Heart left ventricle (tissue), 16 donors: ENCODE measurements around the gene KRT17. TPM values are rescaled to one million over a fixed set of nuclear protein-coding genes. Genes with fewer than 3 reads are reported as not detected.
"Not testable (repeated sequence)": the region's sequence is repeated elsewhere in the genome, so short reads cannot be mapped to it uniquely, and the experiment has no call there.

Source experiments
- ATAC-seq, 4 donors: fragments of 200-7000 bp; cut with Tn5 transposase; one replicate each; pipeline ENCODE4 v1.9.1; 2020 to 2022; ENCODE audit warnings: moderate library complexity in 4 of 4, mild to moderate bottlenecking in 3 of 4, moderate number of reproducible peaks in 1 of 4
- DNase-seq, 5 donors: peaks; one replicate each; pipeline ENCODE4 v3.0.0-alpha.2; 2020
- H3K27ac ChIP-seq, 12 donors: fragments of 200-600 bp; sonication (generic) in 4 of 12; one replicate each; pipeline versions ENCODE4 v1.5.0 to v1.8.0; 2016 to 2022; ENCODE audit warnings: mild to moderate bottlenecking in 2 of 12
- H3K27me3 ChIP-seq, 9 donors: fragments of 200-600 bp; sonication (generic) in 2 of 9; one replicate each; pipeline versions ENCODE4 v1.5.1 to v1.8.0; 2016 to 2022; ENCODE audit warnings: mild to moderate bottlenecking in 3 of 9
- H3K36me3 ChIP-seq, 9 donors: fragments of 200-600 bp; sonication (generic) in 2 of 9; one replicate each; pipeline versions ENCODE4 v1.5.0 to v1.8.0; 2018 to 2022; ENCODE audit warnings: mild to moderate bottlenecking in 2 of 9
- H3K4me1 ChIP-seq, 12 donors: fragments of 200-600 bp; sonication (generic) in 4 of 12; one replicate each; pipeline versions ENCODE4 v1.5.0 to v1.8.0; 2016 to 2022; ENCODE audit warnings: mild to moderate bottlenecking in 3 of 12
- H3K4me3 ChIP-seq, 12 donors: fragments of 200-600 bp; sonication (generic) in 4 of 12; one replicate each; pipeline versions ENCODE4 v1.5.0 to v1.8.0; 2017 to 2022; ENCODE audit warnings: mild to moderate bottlenecking in 9 of 12, moderate library complexity in 4 of 12
- H3K9me3 ChIP-seq, 12 donors: fragments of 200-600 bp; sonication (generic) in 4 of 12; one replicate each; pipeline versions ENCODE4 v1.5.0 to v1.8.0; 2016 to 2022; ENCODE audit warnings: mild to moderate bottlenecking in 1 of 12
- CTCF ChIP-seq, 12 donors: fragments of 200-600 bp; sonication (generic) in 4 of 12; IDR thresholded peaks; one replicate each; pipeline versions ENCODE4 v1.5.0 to v1.8.0; 2018 to 2022; ENCODE audit warnings: antibody characterized with exemption in 12 of 12, mild to moderate bottlenecking in 5 of 12
- POLR2A ChIP-seq, 2 donors: fragments of 450-650 bp; IDR thresholded peaks; one replicate each; pipeline ENCODE4 v1.6.1; 2017; ENCODE audit warnings: antibody characterized with exemption in 2 of 2, mild to moderate bottlenecking in 2 of 2, moderate library complexity in 2 of 2
- WGBS, 4 donors: extraction: QIAGEN DNeasy Blood & Tissue Kit in 2 of 4; methylation state at CpG; one replicate each; pipeline versions ENCODE4 v1.1.5 to v1.1.7; 2013 to 2018; 5-methylcytosine and 5-hydroxymethylcytosine counted together
- intact Hi-C, 10 donors: fragments of 100-400 bp; cut with DNase I; formaldehyde crosslinking; loops; one replicate each; pipeline versions ENCODE4 v1.11.1 to v1.14.2; 2022
- polyA plus RNA-seq, 2 donors: library from polyadenylated mRNA; stranded (reverse); fragments of 200-250 nt; gene quantifications; one replicate each; pipeline ENCODE4 v1.2.3, GENCODE V29; 2013
- total RNA-seq, 9 donors: library from RNA; depleted of rRNA in 2 of 9; stranded (reverse); fragments of >200 nt in 2 of 9; fragmentation: NEBNext Ultra II Directional in 3 of 9; extraction: Animal tissue kit (Norgen Biotek cat#: 25700) in 3 of 9; gene quantifications; one replicate each; pipeline versions ENCODE4 v1.1.0 to v1.2.4, GENCODE V29; 2016 to 2023
- donor health status: ischemic (EF 13 %, LVEDD 7.1; RV severe dilation, severe dysfunction).
- donor health status: healthy with polysubstance abuse.
- donor health status: DM: no; HTN: yes; CAD: no.
- donor health status: DM: no; HTN: no; CAD: no.
- donor health status: ischemic (EF 25% LVEDD 6.9; RV normal size, moderate dysfunction).
- donor health status: ischemic (EF 25% LVEDD 5.7; RV mildly dilated, moderate dysfunction).
- donor health status: healthy.
- donor health status: DM: yes; HTN: yes; CAD: no.
- donor health status: ischemic (EF 35%, LVEDD 5.7; RV mildly dilated, moderate dysfunction).
- donor health status: nonischemic (EF 11% LVEDD 7.7; RV severe dilation, severe dysfunction).
- donor health status: DM: yes; HTN: yes; CAD: no.
- donor health status: PGD.
- donor health status: ischemic (EF 29% LVEDD 5.4; RV normal size, mild dysfunction).
- donor health status: nonischemic (EF 23%, LVEDD 6.1; RV moderate dilation, normal function).

KRT17 gene
- total and polyA plus RNA-seq, 11 donors: 0.60 TPM; not detected in 10

GRCh38 chr17:41619036-41619926 is 5.1 kb downstream of the KRT17 start:
- ATAC-seq (no peak), DNase-seq (no peak)
- TF ChIP-seq CTCF (IDR thresholded peaks at IDR 0.05) (no peak), POLR2A (IDR thresholded peaks at IDR 0.05) (no peak)
- 79 to 80% (median 80%) methylated on average over 16 to 19 of the region's 20 CpGs for WGBS, 4 donors
- Histone ChIP-seq H3K27me3 (peaks cover 0 to 28% (median 5%) of the 10 kb centered on the region in 9 donors), H3K4me1 (no peaks in the 10 kb centered on the region), H3K36me3 (no peaks in the 10 kb centered on the region), H3K4me3 (no peak overlapping the region), H3K27ac (no peak overlapping the region), H3K9me3 (no peaks in the 10 kb centered on the region)
- intact Hi-C loops: no loop called here

DNA sequence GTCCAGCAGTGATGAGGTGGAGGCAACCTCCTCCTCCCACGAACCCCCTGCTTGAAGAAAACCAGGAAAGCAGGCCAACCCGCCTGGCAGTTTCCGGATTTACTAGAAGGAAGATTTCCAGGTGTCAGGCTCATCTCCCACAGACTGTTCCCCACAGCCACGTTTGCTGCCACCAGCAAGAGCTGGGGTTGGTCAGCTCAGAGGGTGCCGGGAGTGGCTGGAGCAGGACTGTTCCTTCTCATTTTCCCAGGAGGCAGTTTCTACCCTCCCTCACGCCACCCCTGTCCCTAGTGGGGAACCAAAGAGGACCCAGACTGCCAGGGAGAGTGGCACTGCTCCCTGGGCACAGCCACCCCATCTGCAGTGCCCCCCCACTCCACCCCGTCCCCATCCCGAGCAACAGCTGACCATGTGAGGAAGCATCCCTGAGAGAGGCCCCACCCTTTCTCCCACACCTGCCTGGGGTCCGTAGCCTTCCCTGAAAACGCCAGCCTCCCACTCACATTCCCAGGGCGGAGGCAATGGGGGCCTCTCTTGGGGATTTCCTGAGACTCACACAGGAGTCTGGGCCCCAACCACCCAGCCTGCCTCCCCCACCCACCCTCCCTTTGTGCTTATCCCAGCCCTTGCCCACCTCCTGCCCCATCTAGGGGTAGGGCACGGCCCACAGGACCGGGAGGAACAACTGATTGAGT is 5.9 kb downstream of the KRT17 start:
- no peaks in the 10 kb centered on the region for H3K36me3 ChIP-seq
- no peak overlapping the region for H3K27ac ChIP-seq
- intact Hi-C loops: no loop called here
- no peaks in the 10 kb centered on the region for H3K4me1 ChIP-seq
- peaks cover 0 to 36% (median 5%) of the 10 kb centered on the region in 9 donors for H3K27me3 ChIP-seq
- 63 to 78% (median 65%) methylated on average over 12 to 13 of the region's 13 CpGs for WGBS, 4 donors
- TF ChIP-seq POLR2A (IDR thresholded peaks at IDR 0.05) (no peak), CTCF (IDR thresholded peaks at IDR 0.05) (no peak)
- DNase-seq (no peak), ATAC-seq (peak in 1 of 4 donors; percentile 38)
- H3K9me3 ChIP-seq: no peaks in the 10 kb centered on the region
- H3K4me3 ChIP-seq: no peak overlapping the region

DNA sequence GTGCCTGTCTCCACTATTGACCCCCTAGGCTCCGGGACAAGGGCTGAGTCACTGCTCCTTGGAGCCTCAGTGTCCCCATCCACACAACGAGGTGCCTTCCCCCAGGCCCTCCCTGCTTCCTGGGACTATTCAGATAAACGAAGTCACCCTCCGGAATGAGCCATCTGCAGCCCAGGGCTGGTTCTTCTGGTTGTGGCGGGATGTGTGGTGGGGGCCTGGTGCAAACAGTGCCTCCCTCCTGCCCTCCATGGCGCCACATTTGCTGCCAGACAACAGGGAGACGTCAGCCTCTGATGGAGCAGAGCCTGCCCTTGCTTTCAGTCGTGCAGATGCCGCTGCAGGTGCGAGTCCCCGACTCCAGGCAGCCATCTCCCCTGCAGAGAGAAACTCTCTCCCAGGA is 6.7 kb downstream of the KRT17 start:
- WGBS, 4 donors: 56 to 64% (median 60%) methylated on average over 11 of the region's 11 CpGs
- DNase-seq (peak in 1 of 5 donors; percentile 33), ATAC-seq (no peak)
- intact Hi-C loops: no loop called here
- Histone ChIP-seq H3K4me1 (no peaks in the 10 kb centered on the region), H3K4me3 (no peak overlapping the region), H3K9me3 (no peaks in the 10 kb centered on the region), H3K27ac (no peak overlapping the region), H3K36me3 (no peaks in the 10 kb centered on the region), H3K27me3 (peaks cover 0 to 40% (median 5%) of the 10 kb centered on the region in 9 donors)
- TF ChIP-seq POLR2A (IDR thresholded peaks at IDR 0.05) (no peak), CTCF (IDR thresholded peaks at IDR 0.05) (no peak)

DNA sequence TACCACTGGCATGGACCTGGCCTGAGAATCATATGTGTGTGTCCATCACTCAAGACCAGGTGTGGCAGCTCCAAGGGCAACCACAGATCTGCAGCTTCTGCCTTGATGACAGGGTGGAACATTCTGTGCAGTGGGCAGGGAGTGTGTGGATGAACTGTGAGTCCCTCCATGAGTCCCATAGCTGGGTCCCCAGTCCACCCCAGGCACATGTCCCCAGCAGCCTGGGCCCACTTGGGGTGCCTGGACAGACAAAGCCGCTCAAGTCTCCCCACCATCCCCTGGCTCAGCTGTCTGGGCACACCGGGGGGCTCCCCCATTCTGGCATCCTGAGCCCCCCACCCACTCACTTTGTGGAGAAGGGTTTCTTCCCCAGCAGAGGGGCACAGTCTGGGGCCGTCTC is 7.2 kb downstream of the KRT17 start:
- WGBS, 4 donors: 81 to 92% (median 86%) methylated on average over 2 to 3 of the region's 3 CpGs
- intact Hi-C loops: no loop called here
- Histone ChIP-seq H3K9me3 (no peaks in the 10 kb centered on the region), H3K4me1 (no peaks in the 10 kb centered on the region), H3K27me3 (peaks cover 0 to 44% (median 5%) of the 10 kb centered on the region in 9 donors), H3K36me3 (no peaks in the 10 kb centered on the region), H3K4me3 (no peak overlapping the region), H3K27ac (no peak overlapping the region)
- no peak for ATAC-seq
- DNase-seq: peak in 1 of 5 donors; percentile 31
- no peak for TF ChIP-seq POLR2A (IDR thresholded peaks at IDR 0.05)
- TF ChIP-seq CTCF (IDR thresholded peaks at IDR 0.05): no peak

GRCh38 chr17:41616486-41616885 is 7.9 kb downstream of the KRT17 start:
- DNase-seq: peak in 1 of 5 donors; percentile 56
- WGBS, 4 donors: 71 to 83% (median 78%) methylated on average over 1 to 4 of the region's 4 CpGs
- H3K4me1 ChIP-seq, H3K9me3 ChIP-seq, intact Hi-C loops, ATAC-seq, H3K36me3 ChIP-seq, H3K4me3 ChIP-seq, H3K27ac ChIP-seq: not testable (repeated sequence)
- peaks cover 0 to 48% (median 5%) of the 10 kb centered on the region in 9 donors for H3K27me3 ChIP-seq
